Brain microvascular endothelial cell (primary cell): ENCODE measurements around the gene TMEM132D.

Experiments
- DNase-seq: peaks from one replicate; pipeline ENCODE4 v3.0.0-alpha.2; 2020
- H3K27ac ChIP-seq: fragments of 250-450 bp; sonication (Bioruptor Pico); 2 replicates; pipeline ENCODE4 v1.5.1; 2020; ENCODE audit warnings: mild to moderate bottlenecking, moderate library complexity
- H3K27me3 ChIP-seq: fragments of 250-450 bp; sonication (Bioruptor Pico); replicated peaks from 2 replicates; pipeline ENCODE4 v1.5.1; 2020; ENCODE audit warnings: mild to moderate bottlenecking
- H3K36me3 ChIP-seq: fragments of 250-450 bp; sonication (Bioruptor Pico); replicated peaks from 2 replicates; pipeline ENCODE4 v1.5.1; 2020; ENCODE audit warnings: mild to moderate bottlenecking
- H3K4me3 ChIP-seq: 2 replicates; pipeline ENCODE4 v1.5.1; 2011; ENCODE audit warnings: low read depth, mild to moderate bottlenecking, control low read depth, low read length, moderate library complexity
- in situ Hi-C: cut with HindIII; loops from 2 replicates; pipeline ENCODE4 v1.10.0; 2017; ENCODE audit warnings: low sequenced_read_pairs, low pct_ligation_motif_present
- TF ChIP-seq, protein P1 (sequence below): IDR thresholded peaks from 2 replicates; pipeline ENCODE4 v1.5.1; 2011; ENCODE audit warnings: low read depth, mild to moderate bottlenecking, moderate library complexity, low read length, control low read depth, inconsistent platforms; ENCODE audit errors: missing control alignments

Gene TMEM132D

DNA sequence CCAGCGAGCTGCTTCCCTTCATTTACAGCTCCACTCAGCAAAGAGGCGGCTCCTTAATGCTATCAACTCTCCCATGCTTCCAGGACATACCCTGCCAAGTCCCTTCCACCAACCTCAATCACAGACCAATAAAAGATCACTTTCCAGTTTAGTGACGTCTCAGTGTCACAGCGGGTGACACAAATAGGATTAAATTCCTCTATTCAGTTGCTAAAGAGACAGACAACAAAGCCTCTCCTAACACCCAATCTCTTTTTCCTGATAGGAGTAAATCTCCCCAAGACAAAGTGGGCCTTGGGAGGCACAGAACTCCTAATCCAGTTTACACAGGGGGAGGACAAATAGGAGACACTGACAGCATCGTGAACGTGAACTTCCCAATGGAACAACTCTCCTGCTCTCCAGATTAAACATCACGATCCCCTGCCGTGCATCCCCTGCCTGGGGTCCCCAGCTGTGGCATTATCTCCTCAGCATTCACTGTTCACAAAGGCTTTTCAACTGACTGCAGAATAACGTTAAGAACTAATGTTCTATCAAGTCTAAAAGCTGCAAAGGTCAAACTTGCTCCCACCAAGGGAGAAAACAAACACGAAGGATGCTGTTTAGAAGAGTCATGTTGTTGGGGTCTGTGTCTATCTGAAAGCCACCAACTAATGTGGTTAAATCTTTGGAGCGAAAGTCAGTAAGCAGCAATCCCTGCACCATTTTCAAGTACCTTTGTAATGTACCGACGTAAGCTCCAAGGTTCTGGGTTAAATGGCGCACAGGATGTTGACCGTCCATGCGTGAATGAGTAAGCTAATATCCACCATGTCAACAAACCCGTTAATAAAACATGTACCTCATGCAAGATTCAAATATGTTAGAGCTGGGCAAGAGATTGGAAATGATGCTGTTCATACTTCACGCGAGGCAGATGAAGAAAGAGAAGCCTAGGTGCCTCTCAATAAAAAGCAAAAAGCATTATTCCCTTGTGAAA is 31.5 kb downstream of the TMEM132D start:
- in situ Hi-C loops, result no loop called here
- TF ChIP-seq, protein P1, sequence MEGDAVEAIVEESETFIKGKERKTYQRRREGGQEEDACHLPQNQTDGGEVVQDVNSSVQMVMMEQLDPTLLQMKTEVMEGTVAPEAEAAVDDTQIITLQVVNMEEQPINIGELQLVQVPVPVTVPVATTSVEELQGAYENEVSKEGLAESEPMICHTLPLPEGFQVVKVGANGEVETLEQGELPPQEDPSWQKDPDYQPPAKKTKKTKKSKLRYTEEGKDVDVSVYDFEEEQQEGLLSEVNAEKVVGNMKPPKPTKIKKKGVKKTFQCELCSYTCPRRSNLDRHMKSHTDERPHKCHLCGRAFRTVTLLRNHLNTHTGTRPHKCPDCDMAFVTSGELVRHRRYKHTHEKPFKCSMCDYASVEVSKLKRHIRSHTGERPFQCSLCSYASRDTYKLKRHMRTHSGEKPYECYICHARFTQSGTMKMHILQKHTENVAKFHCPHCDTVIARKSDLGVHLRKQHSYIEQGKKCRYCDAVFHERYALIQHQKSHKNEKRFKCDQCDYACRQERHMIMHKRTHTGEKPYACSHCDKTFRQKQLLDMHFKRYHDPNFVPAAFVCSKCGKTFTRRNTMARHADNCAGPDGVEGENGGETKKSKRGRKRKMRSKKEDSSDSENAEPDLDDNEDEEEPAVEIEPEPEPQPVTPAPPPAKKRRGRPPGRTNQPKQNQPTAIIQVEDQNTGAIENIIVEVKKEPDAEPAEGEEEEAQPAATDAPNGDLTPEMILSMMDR, result no peak

DNA sequence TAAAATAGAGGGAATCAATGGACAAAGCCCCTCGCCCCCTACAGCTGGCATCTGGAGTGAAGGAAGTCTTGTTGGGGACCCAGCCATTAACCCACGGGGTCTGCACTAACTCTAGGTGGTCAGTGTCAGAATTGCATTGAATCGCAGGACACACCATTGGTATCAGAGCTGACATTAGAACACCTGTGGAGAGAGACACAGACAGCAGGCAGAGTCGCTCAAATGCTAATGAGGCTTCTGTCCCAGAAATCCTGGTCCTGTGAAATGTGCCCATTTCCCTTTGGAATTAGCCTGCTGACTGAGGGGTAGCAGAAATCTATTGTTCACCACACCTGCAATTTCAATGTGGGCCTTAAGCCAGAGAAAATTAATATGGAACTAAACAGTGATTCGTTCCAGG is 33.0 kb downstream of the TMEM132D start:
- DNase-seq, result no peak
- no peak overlapping the region for H3K27ac ChIP-seq
- no peaks in the 10 kb centered on the region for H3K36me3 ChIP-seq
- H3K27me3 ChIP-seq, result no peaks in the 10 kb centered on the region
- H3K4me3 ChIP-seq, result no peak overlapping the region
- in situ Hi-C loops, result no loop called here
- TF ChIP-seq, protein P1, result no peak

More for the DNA sequence above, 31.5 kb downstream of the TMEM132D start:
- Histone ChIP-seq H3K27ac (no peak overlapping the region), H3K27me3 (no peaks in the 10 kb centered on the region), H3K4me3 (no peak overlapping the region), H3K36me3 (no peaks in the 10 kb centered on the region)
- DNase-seq, result no peak

DNA sequence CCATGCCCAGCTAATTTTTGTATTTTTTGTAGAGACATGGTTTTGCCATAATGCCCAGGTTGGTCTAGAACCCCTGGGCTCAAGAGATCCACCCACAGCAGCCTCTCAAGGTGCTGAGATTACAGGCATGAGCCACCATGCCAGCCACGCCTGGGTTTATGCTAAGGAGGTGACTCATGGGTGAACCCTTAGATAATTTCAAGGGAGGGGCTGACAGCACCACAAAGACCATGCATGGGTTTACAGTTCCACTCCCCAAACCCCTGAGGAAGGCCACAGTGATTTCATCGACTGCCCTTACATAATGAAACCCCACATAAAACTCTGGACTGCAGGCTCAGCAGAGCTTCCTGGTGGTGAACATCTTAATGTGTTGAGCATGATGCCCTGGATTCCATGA is 33.7 kb downstream of the TMEM132D start:
- no peak for DNase-seq
- TF ChIP-seq, protein P1, result no peak
- in situ Hi-C loops, result no loop called here
- Histone ChIP-seq H3K27ac (no peak overlapping the region), H3K4me3 (no peak overlapping the region), H3K27me3 (no peaks in the 10 kb centered on the region), H3K36me3 (no peaks in the 10 kb centered on the region)

DNA sequence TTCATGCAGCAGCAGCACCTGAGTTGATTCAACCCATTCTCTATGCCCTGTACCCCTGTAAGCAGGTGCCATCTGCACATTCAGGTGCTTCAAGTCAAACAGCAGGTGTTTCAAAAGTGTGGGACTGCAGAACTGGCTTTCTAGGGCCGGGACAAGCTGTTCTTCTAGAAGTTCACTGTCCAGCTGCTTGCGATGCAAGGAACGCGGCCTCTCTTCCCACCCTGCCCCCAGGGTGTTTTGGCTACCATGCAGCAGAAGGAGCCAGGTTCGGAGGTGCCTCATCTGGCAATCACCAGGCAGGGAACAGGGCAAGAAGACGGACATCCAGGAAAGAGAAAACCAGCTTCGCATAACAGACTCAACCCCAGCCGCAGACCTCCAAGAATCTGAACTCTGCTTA is 35.2 kb downstream of the TMEM132D start:
- in situ Hi-C loops, result no loop called here
- TF ChIP-seq, protein P1, result no peak
- Histone ChIP-seq H3K36me3 (no peaks in the 10 kb centered on the region), H3K27ac (no peak overlapping the region), H3K27me3 (no peaks in the 10 kb centered on the region), H3K4me3 (no peak overlapping the region)
- DNase-seq, result no peak

DNA sequence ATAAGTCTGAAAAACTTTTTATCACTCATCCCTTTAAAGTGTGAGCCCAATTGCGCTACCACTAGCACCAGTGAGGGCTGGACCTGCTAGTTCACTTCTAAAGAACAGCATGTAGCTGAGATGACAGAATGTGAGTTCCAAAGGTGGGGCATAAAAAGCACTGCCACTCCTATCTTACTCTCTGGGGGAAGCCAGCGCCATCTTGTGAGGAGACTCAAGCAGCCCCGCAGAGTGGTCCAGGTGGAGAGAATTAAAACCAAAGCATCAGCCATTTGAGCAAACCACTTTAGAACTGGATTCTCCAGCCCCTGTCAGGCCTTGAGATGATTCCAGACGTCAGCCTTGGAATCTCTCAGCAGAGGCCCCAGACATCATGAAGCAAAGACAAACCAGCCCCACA is 39.9 kb downstream of the TMEM132D start:
- in situ Hi-C loops, result no loop called here
- no peak overlapping the region for H3K4me3 ChIP-seq
- H3K27me3 ChIP-seq, result no peaks in the 10 kb centered on the region
- H3K36me3 ChIP-seq, result no peaks in the 10 kb centered on the region
- H3K27ac ChIP-seq, result no peak overlapping the region
- TF ChIP-seq, protein P1, result no peak
- DNase-seq, result no peak
